Stimulated activated CD4-positive, alpha-beta T cell treated with anti-CD3 and anti-CD28 coated beads, TNF-alpha, amount 100 ng/mL, for 24 hours (primary cell): ENCODE data around the gene RASSF5.
"Not testable (repeated sequence)": the region's sequence is repeated elsewhere in the genome, so short reads cannot be mapped to it uniquely, and the experiment has no call there.

Source experiments
- DNase-seq, 3 experiments: peaks; one replicate each; pipeline ENCODE4 v3.0.0-alpha.2; 2020; ENCODE audit warnings: low read depth in 3 of 3

The RASSF5 gene

GRCh38 chr1:206586501-206587445, 79.4 kb downstream of the RASSF5 start:
- no peak for DNase-seq

- DNase-seq: no peak
Observed at GRCh38 chr1:206587904-206588303, 80.6 kb downstream of the RASSF5 start.

GRCh38 chr1:206588492-206588891, 81.2 kb downstream of the RASSF5 start:
- no peak for DNase-seq

- no peak for DNase-seq
Observed at GRCh38 chr1:206589206-206589605, 81.9 kb downstream of the RASSF5 start.

- peak; percentile 41 to 57 (median 43) for DNase-seq
Observed at GRCh38 chr1:206590025-206590758, 82.9 kb downstream of the RASSF5 start.

- no peak for DNase-seq
Observed at GRCh38 chr1:206591226-206591625, 83.9 kb downstream of the RASSF5 start.

- DNase-seq: no peak
Observed at GRCh38 chr1:206591696-206592095, 84.4 kb downstream of the RASSF5 start.

GRCh38 chr1:206593351-206593925, 86.1 kb downstream of the RASSF5 start:
- DNase-seq: no peak

GRCh38 chr1:206595581-206596318, 88.4 kb downstream of the RASSF5 start:
- no peak for DNase-seq

- no peak for DNase-seq
Observed at GRCh38 chr1:206596319-206596666, 89.0 kb downstream of the RASSF5 start.

GRCh38 chr1:206600527-206600926, 93.2 kb downstream of the RASSF5 start:
- no peak for DNase-seq

GRCh38 chr1:206604861-206605260, 97.5 kb downstream of the RASSF5 start:
- DNase-seq: no peak

- no peak for DNase-seq
Observed at GRCh38 chr1:206606867-206607266, 99.5 kb downstream of the RASSF5 start.

- DNase-seq: peak in 2 of 3 experiments; percentile 52 to 54
Observed at GRCh38 chr1:206608108-206608698, 100.9 kb downstream of the RASSF5 start.

- DNase-seq: no peak
Observed at GRCh38 chr1:206609229-206609991, 102.1 kb downstream of the RASSF5 start.

GRCh38 chr1:206612129-206612876, 105.0 kb downstream of the RASSF5 start, which contains the start of gene EIF2D:
Gene EIF2D (minus strand): TSS chr1:206612465. CDS start chr1:206612342, 123 bp downstream.
- peak; percentile 88 to 93 (median 92) for DNase-seq

GRCh38 chr1:206626396-206626795, 119.1 kb downstream of the RASSF5 start:
- not testable (repeated sequence) for DNase-seq

- no peak for DNase-seq
Observed at GRCh38 chr1:206628916-206629315, 121.6 kb downstream of the RASSF5 start.

- no peak for DNase-seq
Observed at GRCh38 chr1:206631085-206631509, 123.8 kb downstream of the RASSF5 start.

- DNase-seq: no peak
Observed at GRCh38 chr1:206633708-206634121, 126.4 kb downstream of the RASSF5 start.
